Psoas muscle (tissue), 8 donors: ENCODE measurements around the gene UMODL1. TPM values are rescaled to one million over a fixed set of nuclear protein-coding genes. Genes with fewer than 3 reads are reported as not detected.

Experiments used
- ATAC-seq, 4 donors: fragments of 200-7000 bp; cut with Tn5 transposase; one replicate each; pipeline ENCODE4 v1.9.1; 2020; ENCODE audit warnings: moderate library complexity in 3 of 4, mild to moderate bottlenecking in 2 of 4
- DNase-seq, 2 donors: peaks; one replicate each; pipeline ENCODE4 v3.0.0-alpha.2; 2020
- H3K27ac ChIP-seq: fragments of 200-600 bp; one replicate; pipeline ENCODE4 v1.8.0; 2022
- H3K27me3 ChIP-seq, 3 donors: fragments of 200-600 bp in 1 of 3; one replicate each; pipeline versions ENCODE4 v1.6.1 to v1.8.0; 2013 to 2022; ENCODE audit warnings: low read length in 2 of 3, mild to moderate bottlenecking in 2 of 3, moderate library complexity in 1 of 3; ENCODE audit not compliant: insufficient read depth in 3 of 3
- H3K36me3 ChIP-seq, 2 donors: fragments of 200-600 bp in 1 of 2; one replicate each; pipeline versions ENCODE4 v1.6.1 to v1.8.0; 2013 to 2022; ENCODE audit warnings: low read depth in 1 of 2, mild to moderate bottlenecking in 1 of 2, moderate library complexity in 1 of 2; ENCODE audit not compliant: insufficient read depth in 1 of 2
- H3K4me1 ChIP-seq: fragments of 200-600 bp; one replicate; pipeline ENCODE4 v1.8.0; 2022
- H3K4me3 ChIP-seq: fragments of 200-600 bp; one replicate; pipeline ENCODE4 v1.8.0; 2022; ENCODE audit warnings: mild to moderate bottlenecking
- H3K9me3 ChIP-seq: fragments of 200-600 bp; one replicate; pipeline ENCODE4 v1.8.0; 2022
- CTCF ChIP-seq: fragments of 200-600 bp; IDR thresholded peaks from one replicate; pipeline ENCODE4 v1.8.0; 2022; ENCODE audit warnings: antibody characterized with exemption
- WGBS, 3 donors: extraction: QIAGEN DNeasy Blood & Tissue Kit; methylation state at CpG; one replicate each; pipeline versions ENCODE4 v1.1.6 to v1.1.7; 2013; 5-methylcytosine and 5-hydroxymethylcytosine counted together
- intact Hi-C, 2 donors: fragments of 100-400 bp; cut with DNase I; formaldehyde crosslinking; loops; one replicate each; pipeline versions ENCODE4 v1.11.0 to v1.14.2; 2022
- polyA plus RNA-seq, 3 donors: library from polyadenylated mRNA; stranded (reverse); fragments of 200-250 nt; gene quantifications; one replicate each; pipeline ENCODE4 v1.2.3, GENCODE V29; 2013
- total RNA-seq, 4 donors: library from RNA; stranded (reverse); fragmentation: NEBNext Ultra II Directional in 2 of 4; extraction: Animal tissue kit (Norgen Biotek cat#: 25700) in 2 of 4; gene quantifications; one replicate each; pipeline versions ENCODE4 v1.2.1 to v1.2.4, GENCODE V29; 2021 to 2023
- donor health status: healthy with polysubstance abuse.
- donor health status: DM: no; HTN: no; CAD: no; lungs with moderate emphysema.
- donor health status: Bipolar disorder and iron deficiency.
- donor health status: healthy.
- donor health status: DM: yes; HTN: yes; CAD: no.
- donor health status: DM: no; HTN: no; CAD: no.
- donor health status: DM: no; HTN: no; CAD: no.
- donor health status: DM: yes; HTN: yes; CAD: no.

UMODL1 gene
- total and polyA plus RNA-seq, 7 donors = not detected

- TF ChIP-seq CTCF = no peak
- Histone ChIP-seq H3K27ac (no peak overlapping the region), H3K4me1 (no peaks in the 10 kb centered on the region), H3K36me3 (no peaks in the 10 kb centered on the region), H3K9me3 (no peaks in the 10 kb centered on the region), H3K27me3 (peaks cover 0 to 32% (median 2%) of the 10 kb centered on the region in 3 donors), H3K4me3 (no peak overlapping the region)
- intact Hi-C loops = no loop called here
- 70 to 78% (median 72%) methylated on average over 12 of the region's 12 CpGs for WGBS, 3 donors
- no peak for ATAC-seq
- DNase-seq = no peak
Observed at GRCh38 chr21:42089093-42089631, 18.0 kb downstream of the UMODL1 start.

- TF ChIP-seq CTCF = no peak
- Histone ChIP-seq H3K9me3 (peaks cover 5% of the 10 kb centered on the region), H3K4me1 (no peaks in the 10 kb centered on the region), H3K36me3 (no peaks in the 10 kb centered on the region), H3K27ac (no peak overlapping the region), H3K4me3 (no peak overlapping the region), H3K27me3 (peaks cover 0 to 32% (median 2%) of the 10 kb centered on the region in 3 donors)
- ATAC-seq (no peak), DNase-seq (no peak)
- intact Hi-C loops = no loop called here
- WGBS, 3 donors = 89 to 91% (median 89%) methylated on average over 21 of the region's 21 CpGs
Observed at GRCh38 chr21:42089665-42090310, 18.7 kb downstream of the UMODL1 start.

- Histone ChIP-seq H3K9me3 (peaks cover 6% of the 10 kb centered on the region), H3K27ac (no peak overlapping the region), H3K36me3 (no peaks in the 10 kb centered on the region), H3K27me3 (peaks cover 0 to 36% (median 2%) of the 10 kb centered on the region in 3 donors), H3K4me1 (no peaks in the 10 kb centered on the region), H3K4me3 (no peak overlapping the region)
- intact Hi-C loops = no loop called here
- no peak for TF ChIP-seq CTCF
- ATAC-seq = no peak
- 30 to 31% (median 31%) methylated on average over 14 of the region's 14 CpGs for WGBS, 3 donors
- no peak for DNase-seq
Observed at GRCh38 chr21:42091899-42092508, 20.9 kb downstream of the UMODL1 start.

- intact Hi-C loops = no loop called here
- Histone ChIP-seq H3K27me3 (peaks cover 0 to 36% (median 2%) of the 10 kb centered on the region in 3 donors), H3K36me3 (no peaks in the 10 kb centered on the region), H3K27ac (no peak overlapping the region), H3K9me3 (peaks cover 6% of the 10 kb centered on the region), H3K4me1 (no peaks in the 10 kb centered on the region), H3K4me3 (no peak overlapping the region)
- DNase-seq = no peak
- TF ChIP-seq CTCF = no peak
- no peak for ATAC-seq
- WGBS, 3 donors = 61 to 67% (median 63%) methylated on average over 8 of the region's 8 CpGs
Observed at GRCh38 chr21:42092771-42093170, 21.7 kb downstream of the UMODL1 start.
